Mononuclear cell (primary cell): Measurements from ENCODE around the gene HDAC3. TPM values are rescaled to one million over a fixed set of nuclear protein-coding genes. Genes with fewer than 3 reads are reported as not detected.

Source experiments
- H3K27me3 ChIP-seq: 2 replicates; pipeline ENCODE4 v1.6.0; 2011; ENCODE audit warnings: low read length, control low read depth; ENCODE audit not compliant: insufficient read depth
- H3K4me1 ChIP-seq: 2 replicates; pipeline ENCODE4 v1.5.1; 2011; ENCODE audit warnings: mild to moderate bottlenecking, low read length, control low read depth; ENCODE audit not compliant: insufficient read depth
- H3K4me3 ChIP-seq: 2 replicates; pipeline ENCODE4 v1.5.1; 2011; ENCODE audit warnings: mild to moderate bottlenecking, low read length, moderate library complexity
- H3K9me3 ChIP-seq: 2 replicates; pipeline ENCODE4 v1.5.1; 2011; ENCODE audit warnings: low read depth, mild to moderate bottlenecking, control low read depth, low read length
- total RNA-seq: library from RNA; depleted of rRNA; stranded (reverse); fragments of >200 nt; gene quantifications from one replicate; pipeline ENCODE4 v1.2.3, GENCODE V29; 2012

HDAC3 gene
- total RNA-seq, 1 donor, result 30.5 TPM

GRCh38 chr5:141573489-141574121, 63.0 kb downstream of the HDAC3 start:
- Histone ChIP-seq H3K27me3 (no peaks in the 10 kb centered on the region), H3K9me3 (no peaks in the 10 kb centered on the region), H3K4me1 (peaks cover 18% of the 10 kb centered on the region), H3K4me3 (no peak overlapping the region)

Other genes with a start within 250 kb of the HDAC3 start
- gene PCDHGB4, start 249.2 kb downstream of the HDAC3 start, total RNA-seq, result 0.31 TPM
- gene PCDHGA8, start 244.2 kb downstream of the HDAC3 start, total RNA-seq, result 0.10 TPM
- gene PCDHGB5, start 238.9 kb downstream of the HDAC3 start, total RNA-seq, result 0.84 TPM
- gene PCDHGA9, start 234.1 kb downstream of the HDAC3 start, total RNA-seq, result 0.42 TPM
- gene PCDHGB6, start 228.8 kb downstream of the HDAC3 start, total RNA-seq, result 0.63 TPM
- gene PCDHGA10, start 223.9 kb downstream of the HDAC3 start, total RNA-seq, result 0.52 TPM
- gene PCDHGB7, start 219.2 kb downstream of the HDAC3 start, total RNA-seq, result 0.31 TPM
- 0.21 TPM for gene PCDHGA11, start 215.8 kb downstream of the HDAC3 start, total RNA-seq
- 0.10 TPM for gene PCDHGA12, start 206.3 kb downstream of the HDAC3 start, total RNA-seq
- 0.42 TPM for gene PCDHGC3, start 160.9 kb downstream of the HDAC3 start, total RNA-seq
- 0.10 TPM for gene PCDHGC4, start 151.8 kb downstream of the HDAC3 start, total RNA-seq
- gene PCDHGC5, start 147.8 kb downstream of the HDAC3 start, total RNA-seq, result not detected
- 81.9 TPM for gene DIAPH1, start 17.8 kb downstream of the HDAC3 start, total RNA-seq
- gene RELL2, start 148 bp upstream of the HDAC3 start, total RNA-seq, result 6.6 TPM
- 41.1 TPM for gene FCHSD1, start 14.6 kb upstream of the HDAC3 start, total RNA-seq
- gene ARAP3, start 45.4 kb upstream of the HDAC3 start, total RNA-seq, result 1.4 TPM
- gene PCDH1, start 241.6 kb upstream of the HDAC3 start, total RNA-seq, result 2.8 TPM